Muscle of arm (tissue), 12 donors: Measurements from ENCODE around the gene TXNDC11. TPM values are rescaled to one million over a fixed set of nuclear protein-coding genes. Genes with fewer than 3 reads are reported as not detected.

Experiments
- DNase-seq: peaks from one replicate; pipeline ENCODE4 v3.0.0-alpha.2; 2013
- polyA plus RNA-seq, 12 donors: library from polyadenylated mRNA; unstranded; fragments of 120-200 nt; gene quantifications; one replicate each; pipeline ENCODE4 v1.2.1, GENCODE V29; 2013; ENCODE audit not compliant: insufficient read length in 12 of 12

Gene TXNDC11
- polyA plus RNA-seq, 12 donors = 12.4 to 28.6 (median 21.7) TPM; not detected in 1

- DNase-seq = no peak
These were observed 17.2 kb downstream of the TXNDC11 start for GRCh38 chr16:11725457-11725856.

GRCh38 chr16:11722468-11722808 lies 20.2 kb downstream of the TXNDC11 start:
- DNase-seq = no peak

- no peak for DNase-seq
These were observed 20.7 kb downstream of the TXNDC11 start for GRCh38 chr16:11721781-11722467.

GRCh38 chr16:11719762-11720161 lies 22.9 kb downstream of the TXNDC11 start:
- DNase-seq = no peak

- DNase-seq = no peak
These were observed 23.5 kb downstream of the TXNDC11 start for GRCh38 chr16:11719171-11719570.

- no peak for DNase-seq
These were observed 24.8 kb downstream of the TXNDC11 start for GRCh38 chr16:11717811-11718210.

GRCh38 chr16:11716336-11716735 lies 26.3 kb downstream of the TXNDC11 start:
- DNase-seq = no peak

- no peak for DNase-seq
These were observed 27.3 kb downstream of the TXNDC11 start for GRCh38 chr16:11715246-11715947.

GRCh38 chr16:11712122-11712521 lies 30.5 kb downstream of the TXNDC11 start:
- no peak for DNase-seq

GRCh38 chr16:11711662-11712061 lies 31.0 kb downstream of the TXNDC11 start:
- DNase-seq = no peak

- DNase-seq = no peak
These were observed 34.2 kb downstream of the TXNDC11 start for GRCh38 chr16:11708421-11708820.

GRCh38 chr16:11707679-11708197 lies 34.9 kb downstream of the TXNDC11 start:
- DNase-seq = no peak

GRCh38 chr16:11706180-11706742 lies 36.4 kb downstream of the TXNDC11 start:
- no peak for DNase-seq

GRCh38 chr16:11705311-11706025 lies 37.2 kb downstream of the TXNDC11 start:
- no peak for DNase-seq

GRCh38 chr16:11700264-11701029 lies 42.2 kb downstream of the TXNDC11 start:
- DNase-seq = no peak

- DNase-seq = no peak
These were observed 43.3 kb downstream of the TXNDC11 start for GRCh38 chr16:11699234-11699894.

GRCh38 chr16:11698271-11698689 lies 44.4 kb downstream of the TXNDC11 start:
- no peak for DNase-seq

GRCh38 chr16:11697319-11697718 lies 45.3 kb downstream of the TXNDC11 start:
- DNase-seq = no peak

GRCh38 chr16:11696266-11697012 lies 46.2 kb downstream of the TXNDC11 start:
- DNase-seq = no peak

- DNase-seq = no peak
These were observed 50.0 kb downstream of the TXNDC11 start for GRCh38 chr16:11692651-11693050.
